Breast epithelium (tissue), 3 donors: ENCODE data around the gene KIDINS220.

ENCODE experiments used
- CTCF ChIP-seq, 3 donors: fragments of 450-650 bp; IDR thresholded peaks; one replicate each; pipeline ENCODE4 v1.5.1; 2016 to 2017; ENCODE audit warnings: antibody characterized with exemption in 3 of 3, mild to moderate bottlenecking in 3 of 3, moderate library complexity in 3 of 3
- POLR2AphosphoS5 ChIP-seq, 3 donors: sonication (generic); formaldehyde crosslinking; IDR thresholded peaks; one replicate each; pipeline ENCODE4 v1.6.1; 2017; ENCODE audit warnings: antibody characterized with exemption in 3 of 3

- TF ChIP-seq CTCF (IDR thresholded peaks at IDR 0.05) = no peak
- TF ChIP-seq POLR2AphosphoS5 (IDR thresholded peaks at IDR 0.05) = no peak
Measured at GRCh38 chr2:8694737-8695136, 142.7 kb downstream of the KIDINS220 start.
